ENCODE data around the gene OGA. TPM values are rescaled to one million over a fixed set of nuclear protein-coding genes. Genes with fewer than 3 reads are reported as not detected.

Gene OGA
- total RNA-seq, 1 donor from 2014 or later = 77.6 TPM

Other genes with a start within 250 kb of the OGA start
- gene POLL, start 230.2 kb downstream of the OGA start, total RNA-seq = 18.8 TPM
- gene DPCD, start 230.1 kb downstream of the OGA start, total RNA-seq = 17.5 TPM
- gene FBXW4, start 123.3 kb downstream of the OGA start, total RNA-seq = 108 TPM
- not detected for gene FGF8, start 42.3 kb downstream of the OGA start, total RNA-seq
- 8.9 TPM for gene NPM3, start 35.0 kb downstream of the OGA start, total RNA-seq
- gene KCNIP2, start 25.4 kb upstream of the OGA start, total RNA-seq = 14.9 TPM
- gene ARMH3, start 237.7 kb upstream of the OGA start, total RNA-seq = 50.4 TPM
- 12.1 TPM for gene HPS6, start 246.9 kb upstream of the OGA start, total RNA-seq

Data from cardiac septum (tissue), 1 donor.